Stimulated activated naive CD8-positive, alpha-beta T cell treated with anti-CD3 and anti-CD28 coated beads, Interleukin-15, Interleukin-2, amounts not matched to agents 100 U/mL and 50 U/mL, for 24 hours (primary cell): Measurements from ENCODE around the gene MYH11.
A peak's percentile ranks its signal among the peaks of the same experiment; 100 is the strongest.
"Not testable (repeated sequence)": the region's sequence is repeated elsewhere in the genome, so short reads cannot be mapped to it uniquely, and the experiment has no call there.

Source experiments
- ATAC-seq: fragments of 150-1000 bp; cut with Tn5 transposase; one replicate; pipeline ENCODE4 v1.10.0; 2021
- DNase-seq: peaks from one replicate; pipeline ENCODE4 v3.0.0; 2021

The MYH11 gene

DNA sequence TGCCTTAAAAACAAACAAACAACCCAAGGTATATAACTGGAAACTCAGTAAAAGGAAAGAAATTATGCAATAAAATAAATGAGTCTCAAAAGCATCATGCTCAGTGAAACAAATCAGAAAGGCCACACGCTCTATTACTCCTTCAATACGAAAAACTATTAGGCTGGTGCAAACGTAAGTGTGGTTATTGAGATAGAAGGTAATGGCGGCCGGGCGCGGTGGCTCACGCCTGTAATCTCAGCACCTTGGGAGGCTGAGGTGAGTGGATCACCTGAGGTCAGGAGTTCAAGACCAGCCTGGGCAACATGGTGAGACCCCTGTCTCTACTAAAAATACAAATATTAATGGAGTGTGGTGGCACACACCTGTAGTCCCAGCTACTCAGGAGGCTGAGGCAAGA, 17.6 kb downstream of the MYH11 start:
- not testable (repeated sequence) for ATAC-seq, DNase-seq

DNA sequence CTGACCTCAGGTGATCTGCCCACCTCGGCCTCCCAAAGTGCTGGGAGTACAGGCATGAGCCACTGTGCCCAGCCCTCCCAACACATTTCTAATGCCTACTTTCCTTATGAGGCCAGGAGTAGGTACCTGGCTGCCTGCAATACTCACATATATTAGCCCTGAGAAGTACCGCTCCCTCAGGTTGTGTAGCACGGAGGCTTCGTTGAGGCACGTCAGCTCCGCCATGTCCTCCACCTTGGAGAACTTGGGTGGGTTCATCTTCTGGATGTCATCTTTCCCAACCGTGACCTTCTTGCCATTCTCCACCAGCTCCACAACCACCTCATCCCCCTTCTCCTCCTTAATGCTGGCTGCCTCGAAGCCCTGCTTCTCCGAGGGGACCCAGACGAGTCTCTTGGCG, 19.1 kb downstream of the MYH11 start:
- DNase-seq (no peak), ATAC-seq (no peak)

GRCh38 chr16:15836965-15837611, 19.7 kb downstream of the MYH11 start:
- DNase-seq: no peak
- no peak for ATAC-seq

DNA sequence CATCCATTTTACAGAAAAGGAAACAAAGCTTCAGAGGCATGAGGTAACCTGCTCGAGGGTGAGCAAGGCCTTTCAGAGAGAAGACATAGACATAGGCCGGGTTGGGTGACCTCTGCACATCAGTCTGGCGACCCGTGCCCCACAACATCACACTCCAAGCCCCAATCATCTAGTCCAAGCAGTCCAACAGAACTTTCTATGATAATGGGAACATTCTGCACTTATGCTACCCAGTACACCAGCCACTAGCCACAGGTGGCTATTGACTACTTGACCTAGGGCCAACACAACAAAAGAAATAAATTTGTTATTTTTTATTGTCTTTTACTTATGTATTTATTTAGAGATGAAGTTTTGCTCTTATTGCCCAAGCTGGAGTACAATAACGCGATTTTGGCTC, 20.8 kb downstream of the MYH11 start:
- no peak for DNase-seq
- ATAC-seq: no peak

- DNase-seq (no peak), ATAC-seq (peak; percentile 54)
These were observed 21.5 kb downstream of the MYH11 start for GRCh38 chr16:15835136-15835878.

- ATAC-seq: no peak
- no peak for DNase-seq
These were observed 22.3 kb downstream of the MYH11 start for GRCh38 chr16:15834502-15834901.

DNA sequence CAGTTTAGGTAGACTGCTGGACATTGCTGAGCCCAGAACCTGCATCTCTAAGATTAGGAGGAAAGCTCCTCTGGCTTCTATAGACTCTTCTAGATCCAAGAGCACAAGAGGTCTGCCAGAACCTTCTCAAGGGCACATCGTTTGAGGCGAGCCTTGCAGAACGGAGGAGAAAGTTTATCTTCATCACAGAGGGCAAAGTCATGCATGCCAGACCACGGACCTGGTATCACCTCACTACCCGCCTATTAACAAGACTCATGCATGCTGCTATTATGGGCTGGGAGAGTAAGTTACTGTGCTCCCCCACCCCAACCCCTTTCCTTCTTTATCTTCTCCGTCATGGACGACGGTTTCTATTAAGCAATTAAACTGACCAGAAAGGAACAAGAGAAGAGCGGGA, 23.3 kb downstream of the MYH11 start:
- DNase-seq (no peak), ATAC-seq (no peak)

GRCh38 chr16:15832241-15832640, 24.6 kb downstream of the MYH11 start:
- DNase-seq (no peak), ATAC-seq (no peak)

DNA sequence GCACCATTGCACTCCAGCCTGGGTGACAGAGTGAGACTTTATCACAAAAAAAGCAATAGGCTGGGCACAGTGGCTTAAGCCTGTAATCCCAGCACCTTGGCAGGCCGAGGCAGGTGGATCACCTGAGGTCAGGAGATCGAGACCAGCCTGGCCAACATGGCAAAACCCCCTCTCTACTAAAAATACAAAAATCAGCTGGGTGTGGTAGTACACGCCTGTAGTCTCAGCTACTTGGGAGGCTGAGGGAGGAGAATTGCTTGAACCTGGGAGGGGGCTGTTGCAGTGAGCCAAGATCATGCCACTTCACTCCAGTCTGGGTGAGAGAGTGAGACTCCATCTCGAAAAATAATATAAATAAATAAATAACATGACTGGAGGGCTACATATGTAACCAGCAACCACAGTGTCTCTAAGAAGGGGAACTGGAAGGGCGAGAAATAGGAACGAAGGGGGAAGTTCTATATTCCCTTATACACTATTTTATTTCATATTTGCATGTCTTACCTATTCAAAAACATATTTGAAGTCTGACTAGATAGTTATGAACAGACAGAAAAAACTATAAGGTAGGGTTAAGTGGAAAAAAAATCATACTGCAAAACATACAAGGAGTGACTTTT, 25.9 kb downstream of the MYH11 start:
- ATAC-seq: no peak

GRCh38 chr16:15829460-15829859, 27.4 kb downstream of the MYH11 start:
- no peak for DNase-seq
- no peak for ATAC-seq

More for the DNA sequence above, 25.9 kb downstream of the MYH11 start:
- DNase-seq: no peak

DNA sequence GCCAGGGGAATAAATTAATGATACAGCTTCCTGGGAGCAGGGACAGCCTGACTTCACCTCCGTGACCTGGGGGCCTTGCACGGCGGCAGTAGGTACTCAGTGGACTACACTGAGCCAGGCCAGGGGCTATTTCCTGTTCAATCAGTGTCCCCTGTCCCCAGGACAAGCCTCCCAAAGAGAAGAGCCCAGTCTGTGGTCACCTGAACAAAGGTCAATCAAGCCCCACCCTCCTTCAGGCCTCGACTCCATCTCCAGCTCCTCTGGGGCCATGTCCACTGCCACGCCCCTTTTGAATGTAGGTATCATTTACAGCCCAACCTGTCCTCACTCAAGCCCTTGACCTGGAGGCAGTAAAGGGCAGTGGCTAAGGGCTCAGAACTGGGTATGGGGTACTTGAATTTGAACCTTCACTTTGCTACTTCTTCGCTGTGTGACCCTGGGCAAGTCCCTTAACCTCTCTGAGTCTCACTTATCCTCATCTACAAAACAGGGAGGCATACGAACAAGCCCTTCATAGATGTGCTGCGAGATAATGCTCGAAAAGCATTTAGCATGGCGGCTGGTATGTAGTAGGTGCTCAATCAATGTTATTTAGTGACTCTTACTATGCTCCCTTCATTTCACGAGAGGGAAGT, 29.0 kb downstream of the MYH11 start:
- ATAC-seq (no peak), DNase-seq (no peak)

DNA sequence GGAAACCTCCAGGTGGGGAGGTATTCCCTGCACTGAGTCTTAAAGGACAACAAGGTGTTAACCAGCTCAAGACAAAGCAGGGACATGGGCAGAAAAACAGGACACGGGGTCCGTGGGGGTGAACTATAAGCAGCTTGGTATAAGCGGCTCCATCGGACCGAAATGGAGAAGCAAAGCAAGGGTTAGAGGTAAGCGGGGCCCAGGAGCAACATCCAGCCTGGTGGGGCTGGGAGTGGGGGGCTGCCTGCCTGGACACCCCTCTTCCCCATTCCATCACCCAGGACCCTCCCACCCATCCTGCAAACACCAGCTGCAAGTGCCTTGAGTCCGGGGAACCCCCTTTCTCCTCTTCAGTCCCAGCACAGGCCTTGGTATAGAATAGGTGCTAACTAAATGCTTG, 29.5 kb downstream of the MYH11 start:
- no peak for ATAC-seq

GRCh38 chr16:15825750-15826305, 31.0 kb downstream of the MYH11 start:
- DNase-seq (no peak), ATAC-seq (no peak)

More for the DNA sequence above, 29.5 kb downstream of the MYH11 start:
- DNase-seq: no peak

DNA sequence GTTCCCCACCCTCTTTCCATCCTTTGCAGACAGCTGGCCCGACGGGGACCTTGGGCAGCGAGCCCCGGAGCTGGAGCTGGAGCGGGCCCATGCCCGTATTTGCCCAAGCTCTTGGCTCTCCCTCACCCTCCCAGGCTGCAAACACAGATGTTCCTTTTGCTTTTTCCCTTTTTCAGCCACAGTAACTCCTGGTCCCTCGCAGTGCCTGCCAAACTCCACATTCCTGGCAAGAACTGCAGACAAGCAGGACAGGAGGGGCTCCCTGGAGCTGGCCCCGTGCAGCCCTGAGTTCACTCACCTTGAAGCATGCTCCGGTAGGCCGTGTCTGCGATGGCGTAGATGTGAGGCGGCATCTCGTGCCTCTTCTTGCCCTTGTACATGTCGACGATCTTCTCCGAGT, 33.9 kb downstream of the MYH11 start:
- no peak for DNase-seq
- no peak for ATAC-seq

DNA sequence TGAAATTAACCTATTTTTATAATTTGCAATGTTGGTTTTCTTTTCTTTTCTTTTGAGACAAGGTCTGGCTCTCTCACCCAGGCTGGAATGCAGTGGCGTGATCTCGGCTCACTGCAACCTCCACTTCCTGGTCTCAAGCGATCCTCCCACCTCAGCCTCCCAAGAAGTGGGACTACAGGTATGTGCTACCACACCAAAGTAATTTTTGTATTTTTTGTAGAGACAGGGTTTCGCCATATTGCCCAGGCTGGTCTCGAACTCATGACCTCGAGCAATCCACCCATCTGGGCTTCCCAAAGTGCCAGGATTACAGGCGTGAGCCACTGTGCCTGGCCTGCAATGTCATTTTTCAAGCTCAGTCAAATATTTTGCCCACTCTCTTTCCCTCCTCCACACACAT, 36.0 kb downstream of the MYH11 start:
- ATAC-seq: no peak
- no peak for DNase-seq

- no peak for ATAC-seq
- DNase-seq: no peak
These were observed 37.8 kb downstream of the MYH11 start for GRCh38 chr16:15819046-15819445.

- ATAC-seq (no peak), DNase-seq (no peak)
These were observed 39.4 kb downstream of the MYH11 start for GRCh38 chr16:15817446-15817845.

GRCh38 chr16:15816228-15816627, 40.6 kb downstream of the MYH11 start:
- ATAC-seq (no peak), DNase-seq (no peak)

DNA sequence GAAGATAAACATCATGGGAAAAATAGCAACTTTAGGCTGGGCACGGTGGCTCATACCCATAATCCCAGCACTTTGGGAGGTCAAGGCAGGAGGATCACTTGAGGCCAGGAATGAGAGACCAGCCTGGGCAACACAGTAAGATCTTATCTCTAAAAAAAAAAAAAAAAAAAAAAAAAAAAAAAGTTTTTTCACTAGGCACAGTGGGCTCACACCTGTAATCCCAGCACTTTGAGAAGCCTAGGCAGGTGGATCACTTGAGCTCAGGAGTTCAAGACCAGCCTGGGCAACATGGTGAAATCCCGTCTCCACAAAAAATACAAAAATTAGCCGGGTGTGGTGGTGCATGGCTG, 44.5 kb downstream of the MYH11 start:
- not testable (repeated sequence) for DNase-seq, ATAC-seq

DNA sequence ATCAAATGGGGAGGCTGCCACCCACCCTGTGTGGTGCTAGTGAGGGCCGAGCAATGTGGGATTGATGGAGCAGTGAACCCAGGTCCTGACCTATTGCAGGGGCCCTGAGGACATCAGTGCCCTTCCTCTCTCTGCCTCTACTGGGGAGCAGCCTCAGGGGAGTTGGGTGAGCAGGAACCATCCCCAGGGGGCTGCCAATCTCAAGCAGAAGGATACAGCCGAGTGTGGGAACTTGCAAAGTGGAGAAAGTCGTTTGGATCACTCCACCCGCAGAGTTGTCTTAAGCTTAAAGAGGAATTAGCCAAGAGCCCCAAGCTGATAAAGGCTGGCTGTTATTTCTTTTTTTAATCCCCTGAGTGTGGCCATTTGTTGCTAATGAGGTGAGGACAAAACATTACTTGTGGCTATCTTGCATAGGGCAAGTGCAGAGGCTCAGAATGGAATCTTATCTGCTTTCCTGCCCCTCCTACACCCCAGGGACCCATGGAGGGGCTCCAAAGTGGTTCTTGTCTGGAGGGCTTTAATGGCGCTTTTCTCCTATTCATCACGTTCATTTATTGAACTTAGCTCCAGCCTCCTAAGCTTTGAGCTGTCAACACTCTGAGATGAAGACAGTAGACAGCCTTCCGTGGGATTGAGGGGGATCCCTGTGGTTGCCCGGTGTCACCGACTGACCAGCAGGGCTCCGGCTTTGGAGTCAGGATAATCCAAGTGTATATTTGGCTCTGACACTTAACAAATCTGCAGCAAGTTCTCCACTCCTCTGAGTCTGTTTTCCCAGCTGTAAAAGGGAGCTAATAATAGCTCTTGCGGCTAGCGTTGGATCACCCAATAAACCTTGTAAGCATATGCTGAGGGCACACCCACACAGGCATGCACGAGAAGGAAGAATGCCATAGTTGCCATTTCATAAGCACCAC, 45.1 kb downstream of the MYH11 start:
- no peak for ATAC-seq
- DNase-seq: no peak

DNA sequence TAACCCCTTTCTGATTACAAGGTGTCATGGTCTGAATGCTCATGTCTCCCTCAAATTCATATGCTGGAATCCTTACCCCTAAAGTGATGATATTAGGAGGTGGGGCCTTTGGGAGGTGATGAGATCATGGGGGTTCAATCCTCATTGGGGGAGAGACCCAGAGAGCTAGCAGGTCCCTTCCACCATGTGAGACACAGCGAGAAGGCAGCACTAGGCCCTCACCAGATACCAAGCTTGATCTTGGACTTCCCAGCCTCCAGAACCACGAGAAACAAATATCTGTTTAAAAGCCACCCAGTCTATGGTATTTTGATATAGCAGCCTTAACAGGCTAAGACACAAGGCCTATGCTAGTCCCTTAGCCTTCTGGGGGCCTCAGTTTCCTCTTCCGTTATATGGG, 45.9 kb downstream of the MYH11 start:
- DNase-seq (no peak), ATAC-seq (no peak)

- ATAC-seq (no peak), DNase-seq (no peak)
These were observed 46.4 kb downstream of the MYH11 start for GRCh38 chr16:15810411-15810810.
